Ascending aorta (tissue), 2 donors: ENCODE measurements around the gene ZNF286A. TPM values are rescaled to one million over a fixed set of nuclear protein-coding genes. Genes with fewer than 3 reads are reported as not detected.
"Not testable (repeated sequence)": the region's sequence is repeated elsewhere in the genome, so short reads cannot be mapped to it uniquely, and the experiment has no call there.

Experiments
- DNase-seq, 2 donors: peaks; one replicate each; pipeline ENCODE4 v3.0.0-alpha.2; 2019; ENCODE audit warnings: low spot score in 2 of 2
- H3K27ac ChIP-seq, 2 donors: fragments of 200-600 bp; sonication (generic); one replicate each; pipeline ENCODE4 v1.5.1; 2016 to 2017; ENCODE audit warnings: mild to moderate bottlenecking in 1 of 2
- H3K27me3 ChIP-seq: fragments of 200-600 bp; sonication (generic); one replicate; pipeline ENCODE4 v1.5.1; 2017
- H3K36me3 ChIP-seq, 2 donors: fragments of 200-600 bp; sonication (generic); one replicate each; pipeline ENCODE4 v1.5.1; 2016
- H3K4me1 ChIP-seq, 2 donors: fragments of 200-600 bp; sonication (generic); one replicate each; pipeline ENCODE4 v1.5.1; 2016 to 2017; ENCODE audit warnings: mild to moderate bottlenecking in 1 of 2
- H3K4me3 ChIP-seq, 2 donors: fragments of 200-600 bp; sonication (generic); one replicate each; pipeline ENCODE4 v1.5.1; 2016 to 2017; ENCODE audit warnings: mild to moderate bottlenecking in 1 of 2
- H3K9me3 ChIP-seq, 2 donors: fragments of 200-600 bp; sonication (generic); one replicate each; pipeline ENCODE4 v1.5.1; 2016
- intact Hi-C: fragments of 100-400 bp; cut with DNase I; formaldehyde crosslinking; loops from one replicate; pipeline ENCODE4 v1.15.1; 2023
- total RNA-seq: library from RNA; depleted of rRNA; stranded (reverse); fragments of >200 nt; gene quantifications from one replicate; pipeline ENCODE4 v1.1.0, GENCODE V29; 2016
- TF ChIP-seq, protein P1 (sequence below), 3 experiments: fragments of 200-600 bp in 2 of 3; fragments of 450-650 bp in 1 of 3; sonication (generic) in 2 of 3; IDR thresholded peaks; one replicate each; pipeline ENCODE4 v1.5.1; 2016 to 2019; ENCODE audit warnings: antibody characterized with exemption in 3 of 3, mild to moderate bottlenecking in 1 of 3, moderate library complexity in 1 of 3

The ZNF286A gene
- total RNA-seq, 1 donor from 2014 or later, result 42.3 TPM

- no peak overlapping the region for H3K27ac ChIP-seq
- H3K4me3 ChIP-seq, result no peak overlapping the region
- no peaks in the 10 kb centered on the region for H3K4me1 ChIP-seq
- no peaks in the 10 kb centered on the region for H3K27me3 ChIP-seq
- intact Hi-C loops, result no loop called here
- no peaks in the 10 kb centered on the region for H3K36me3 ChIP-seq
- H3K9me3 ChIP-seq, result no peaks in the 10 kb centered on the region
- no peak for DNase-seq
- TF ChIP-seq, protein P1, sequence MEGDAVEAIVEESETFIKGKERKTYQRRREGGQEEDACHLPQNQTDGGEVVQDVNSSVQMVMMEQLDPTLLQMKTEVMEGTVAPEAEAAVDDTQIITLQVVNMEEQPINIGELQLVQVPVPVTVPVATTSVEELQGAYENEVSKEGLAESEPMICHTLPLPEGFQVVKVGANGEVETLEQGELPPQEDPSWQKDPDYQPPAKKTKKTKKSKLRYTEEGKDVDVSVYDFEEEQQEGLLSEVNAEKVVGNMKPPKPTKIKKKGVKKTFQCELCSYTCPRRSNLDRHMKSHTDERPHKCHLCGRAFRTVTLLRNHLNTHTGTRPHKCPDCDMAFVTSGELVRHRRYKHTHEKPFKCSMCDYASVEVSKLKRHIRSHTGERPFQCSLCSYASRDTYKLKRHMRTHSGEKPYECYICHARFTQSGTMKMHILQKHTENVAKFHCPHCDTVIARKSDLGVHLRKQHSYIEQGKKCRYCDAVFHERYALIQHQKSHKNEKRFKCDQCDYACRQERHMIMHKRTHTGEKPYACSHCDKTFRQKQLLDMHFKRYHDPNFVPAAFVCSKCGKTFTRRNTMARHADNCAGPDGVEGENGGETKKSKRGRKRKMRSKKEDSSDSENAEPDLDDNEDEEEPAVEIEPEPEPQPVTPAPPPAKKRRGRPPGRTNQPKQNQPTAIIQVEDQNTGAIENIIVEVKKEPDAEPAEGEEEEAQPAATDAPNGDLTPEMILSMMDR (IDR thresholded peaks at IDR 0.05), result no peak
These were observed 39.5 kb upstream of the ZNF286A start for GRCh38 chr17:15660077-15660476.

DNA sequence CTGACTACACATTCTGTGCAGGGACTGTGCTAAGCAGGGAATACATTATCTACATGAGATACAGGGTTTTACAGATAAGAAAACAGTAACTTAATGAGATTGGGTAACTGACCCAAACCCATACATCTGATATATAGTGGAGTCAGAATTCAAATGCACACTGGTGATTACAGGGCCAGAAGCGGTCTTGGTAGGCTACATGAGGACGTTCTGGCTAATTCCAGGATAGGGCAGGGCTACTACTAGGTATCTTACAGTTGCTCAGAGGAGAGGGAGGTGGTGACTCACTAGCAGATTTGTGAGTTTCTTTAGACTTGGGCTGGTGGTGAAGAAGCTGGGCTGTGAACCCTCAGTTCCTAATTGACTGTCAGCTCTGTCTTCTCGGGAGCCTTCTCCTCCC, 36.9 kb upstream of the ZNF286A start:
- TF ChIP-seq, protein P1 (IDR thresholded peaks at IDR 0.05), result no peak
- no peak overlapping the region for H3K4me3 ChIP-seq
- intact Hi-C loops, result no loop called here

DNA sequence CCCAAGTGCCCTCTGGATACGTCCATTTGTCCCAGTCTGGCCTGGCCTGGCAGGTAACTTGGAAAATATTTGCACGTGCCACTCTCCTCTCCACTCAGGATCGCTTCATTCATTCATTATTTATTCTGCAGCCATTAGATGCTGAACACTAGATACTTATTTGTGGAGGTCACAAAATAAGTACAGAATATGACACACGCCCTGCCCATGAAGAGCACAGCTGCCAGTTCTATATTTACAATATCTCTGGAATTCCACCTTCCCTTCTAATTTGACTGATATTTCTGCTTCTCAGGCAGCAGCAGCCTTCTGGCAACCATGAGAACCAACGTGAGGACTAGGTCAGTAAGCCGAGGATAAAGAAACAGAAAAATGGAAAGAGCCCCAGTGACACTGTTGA, 36.4 kb upstream of the ZNF286A start:
- H3K9me3 ChIP-seq, result no peaks in the 10 kb centered on the region
- no peak for DNase-seq
- no peak overlapping the region for H3K27ac ChIP-seq
- no peaks in the 10 kb centered on the region for H3K27me3 ChIP-seq
- H3K36me3 ChIP-seq, result no peaks in the 10 kb centered on the region
- intact Hi-C loops, result no loop called here
- H3K4me1 ChIP-seq, result no peaks in the 10 kb centered on the region
- no peak overlapping the region for H3K4me3 ChIP-seq
- TF ChIP-seq, protein P1 (IDR thresholded peaks at IDR 0.05), result no peak

More for the DNA sequence above, 36.9 kb upstream of the ZNF286A start:
- H3K36me3 ChIP-seq, result no peaks in the 10 kb centered on the region
- no peak for DNase-seq
- no peaks in the 10 kb centered on the region for H3K9me3 ChIP-seq
- H3K27ac ChIP-seq, result no peak overlapping the region
- no peaks in the 10 kb centered on the region for H3K4me1 ChIP-seq
- no peaks in the 10 kb centered on the region for H3K27me3 ChIP-seq

DNA sequence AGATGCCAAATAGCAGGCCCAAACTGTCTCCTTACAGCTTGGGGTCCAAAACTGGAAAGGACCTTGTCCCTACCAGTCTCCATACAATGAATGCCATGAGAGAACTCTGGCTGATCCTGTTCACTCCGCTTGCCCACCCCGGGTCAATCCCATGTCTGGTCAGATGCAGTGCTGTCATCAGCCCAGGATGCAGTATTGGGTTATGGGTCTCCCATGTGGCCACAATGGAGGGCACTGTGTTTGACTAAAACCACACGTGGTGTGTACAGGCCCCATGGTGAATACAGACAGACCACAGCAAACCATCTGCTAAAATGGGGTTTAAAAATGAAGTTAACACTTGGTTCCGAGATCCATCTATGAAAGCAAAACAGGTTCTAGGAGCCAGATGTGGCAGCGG, 35.9 kb upstream of the ZNF286A start:
- intact Hi-C loops, result no loop called here
- H3K27me3 ChIP-seq, result no peaks in the 10 kb centered on the region
- no peak overlapping the region for H3K27ac ChIP-seq
- no peaks in the 10 kb centered on the region for H3K4me1 ChIP-seq
- no peak overlapping the region for H3K4me3 ChIP-seq
- no peak for DNase-seq
- no peaks in the 10 kb centered on the region for H3K9me3 ChIP-seq
- TF ChIP-seq, protein P1 (IDR thresholded peaks at IDR 0.05), result no peak
- H3K36me3 ChIP-seq, result no peaks in the 10 kb centered on the region

DNA sequence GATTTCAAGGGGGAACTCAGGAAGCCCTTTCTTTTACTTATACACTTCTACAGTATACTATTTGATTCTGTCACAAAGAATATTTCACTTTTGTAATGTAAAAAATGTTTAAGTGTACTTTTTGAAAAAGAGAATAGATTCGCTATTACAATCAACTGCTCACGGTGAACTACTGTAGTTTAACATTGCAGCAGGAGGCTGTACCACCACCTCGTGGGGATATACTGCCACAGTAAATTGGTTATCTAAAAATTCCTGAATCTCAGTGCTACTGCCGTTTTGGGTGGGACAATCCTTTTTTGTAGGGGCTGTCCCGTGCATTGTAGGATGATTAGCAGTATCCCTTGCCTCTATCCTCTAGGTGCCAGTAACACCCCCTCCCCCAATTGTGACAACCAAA, 30.0 kb upstream of the ZNF286A start:
- intact Hi-C loops, H3K9me3 ChIP-seq, DNase-seq, H3K27me3 ChIP-seq, H3K4me3 ChIP-seq, H3K27ac ChIP-seq, H3K36me3 ChIP-seq, H3K4me1 ChIP-seq: not testable (repeated sequence)

DNA sequence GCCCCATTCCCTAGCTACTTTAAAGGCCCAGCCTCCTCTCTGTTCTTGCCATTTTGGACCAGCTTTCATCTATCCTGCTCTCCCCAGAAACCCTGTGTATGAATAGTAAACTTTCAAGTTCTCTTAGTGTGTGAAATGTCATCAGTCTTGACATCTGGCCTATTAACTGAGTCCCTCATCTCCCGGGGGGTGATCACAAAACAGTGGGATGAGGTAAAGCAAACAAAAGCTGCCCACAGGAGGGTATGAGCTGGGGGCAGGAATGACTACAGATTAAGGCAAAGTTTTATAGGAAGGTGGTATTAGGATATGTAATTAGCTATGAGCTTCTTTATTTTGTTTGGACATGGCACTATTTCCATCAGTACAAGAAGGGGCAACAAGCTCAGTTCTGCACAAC, 24.9 kb upstream of the ZNF286A start:
- H3K27me3 ChIP-seq, H3K36me3 ChIP-seq, H3K4me3 ChIP-seq, H3K9me3 ChIP-seq, H3K4me1 ChIP-seq, intact Hi-C loops, H3K27ac ChIP-seq, DNase-seq: not testable (repeated sequence)

DNA sequence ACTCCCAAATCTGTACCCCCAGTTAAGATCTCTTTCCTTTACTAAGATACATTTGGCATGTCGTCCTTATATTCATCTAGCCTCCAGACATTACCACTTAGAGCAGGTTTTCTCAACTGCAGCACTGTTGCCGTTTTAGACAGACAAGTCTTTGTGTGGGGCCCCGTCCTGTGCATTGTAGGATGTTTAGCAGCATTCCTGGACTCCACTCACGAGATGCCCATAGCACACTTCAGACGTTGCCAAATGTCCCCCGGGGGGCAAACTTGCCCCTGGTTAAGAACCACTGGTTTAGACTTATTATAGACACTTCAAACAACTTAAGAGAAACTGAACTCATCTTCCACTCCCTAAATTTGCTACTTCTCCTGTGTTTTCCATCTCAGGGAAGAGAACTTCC, 23.6 kb upstream of the ZNF286A start:
- H3K27me3 ChIP-seq, H3K4me1 ChIP-seq, intact Hi-C loops, H3K4me3 ChIP-seq, H3K9me3 ChIP-seq, DNase-seq, H3K36me3 ChIP-seq, H3K27ac ChIP-seq: not testable (repeated sequence)

- intact Hi-C loops, H3K27ac ChIP-seq, DNase-seq, H3K4me3 ChIP-seq, H3K27me3 ChIP-seq, H3K36me3 ChIP-seq, H3K4me1 ChIP-seq, H3K9me3 ChIP-seq: not testable (repeated sequence)
These were observed 16.4 kb upstream of the ZNF286A start for GRCh38 chr17:15683135-15683534.
